HepG2 (cell line): ENCODE measurements around the gene CAPZA1. TPM values are rescaled to one million over a fixed set of nuclear protein-coding genes. Genes with fewer than 3 reads are reported as not detected.

ENCODE experiments used
- CENPX ChIP-seq: sonication (generic); formaldehyde crosslinking; IDR thresholded peaks from 2 replicates; pipeline ENCODE4 v1.9.0; 2021; ENCODE audit warnings: mild to moderate bottlenecking, missing genetic modification reagents, moderate library complexity
- CTCF ChIP-seq: sonication (generic); formaldehyde crosslinking; IDR thresholded peaks from 2 replicates; pipeline ENCODE4 v1.5.0; 2020; ENCODE audit warnings: mild to moderate bottlenecking, missing genetic modification reagents, moderate library complexity
- HDAC1 ChIP-seq: sonication (generic); formaldehyde crosslinking; IDR thresholded peaks from 2 replicates; pipeline ENCODE4 v1.5.1; 2020; ENCODE audit warnings: mild to moderate bottlenecking, missing genetic modification reagents
- HMGXB4 ChIP-seq, 2 experiments: sonication (generic) in 1 of 2; formaldehyde crosslinking in 1 of 2; IDR thresholded peaks; 2 replicates each; pipeline versions ENCODE4 v1.4.0 to v1.6.1; 2018 to 2020; ENCODE audit warnings: missing genetic modification reagents in 2 of 2, borderline replicate concordance in 1 of 2, low read depth in 1 of 2, mild to moderate bottlenecking in 1 of 2, missing biosample characterization in 1 of 2
- HNF1A ChIP-seq, 2 experiments: sonication (generic) in 1 of 2; formaldehyde crosslinking in 1 of 2; IDR thresholded peaks; 2 replicates each; pipeline versions ENCODE4 v1.4.0 to v1.6.1; 2016 to 2020; ENCODE audit warnings: borderline replicate concordance in 1 of 2, low read depth in 1 of 2, mild to moderate bottlenecking in 1 of 2, missing genetic modification reagents in 1 of 2
- HNRNPK ChIP-seq: fragments of 200-400 bp; formaldehyde crosslinking; IDR thresholded peaks from 2 replicates; pipeline ENCODE4 v1.6.1; 2018; ENCODE audit warnings: low read length, low read depth, moderate library complexity, mild to moderate bottlenecking; ENCODE audit not compliant: poor library complexity, severe bottlenecking
- HNRNPLL ChIP-seq: fragments of 200-400 bp; formaldehyde crosslinking; IDR thresholded peaks from 2 replicates; pipeline ENCODE4 v1.6.1; 2017; ENCODE audit warnings: mild to moderate bottlenecking, low read depth, low read length; ENCODE audit not compliant: poor library complexity, severe bottlenecking
- HOXA9 ChIP-seq: sonication (generic); formaldehyde crosslinking; IDR thresholded peaks from 2 replicates; pipeline ENCODE4 v1.8.1; 2022; ENCODE audit warnings: missing genetic modification reagents, mild to moderate bottlenecking, moderate library complexity, borderline replicate concordance
- MAX ChIP-seq: IDR thresholded peaks from 2 replicates; pipeline ENCODE4 v1.6.1; 2012; ENCODE audit warnings: inconsistent platforms
- RAD51 ChIP-seq: fragments of 450-650 bp; IDR thresholded peaks from 2 replicates; pipeline ENCODE4 v1.6.1; 2016; ENCODE audit warnings: borderline replicate concordance
- SIN3B ChIP-seq: fragments of 150-350 bp; IDR thresholded peaks from 2 replicates; pipeline ENCODE4 v1.6.1; 2014; ENCODE audit warnings: low read length
- TCF7 ChIP-seq: sonication (generic); IDR thresholded peaks from 2 replicates; pipeline ENCODE4 v1.6.1; 2016; ENCODE audit warnings: antibody characterized with exemption, low read depth
- ZNF264 ChIP-seq: sonication (generic); formaldehyde crosslinking; IDR thresholded peaks from 2 replicates; pipeline ENCODE4 v1.4.0; 2020; ENCODE audit warnings: missing genetic modification reagents
- ZNF280D ChIP-seq: sonication (generic); formaldehyde crosslinking; IDR thresholded peaks from 2 replicates; pipeline ENCODE4 v1.5.1; 2020; ENCODE audit warnings: mild to moderate bottlenecking, missing genetic modification reagents
- ZNF749 ChIP-seq: sonication (generic); formaldehyde crosslinking; IDR thresholded peaks from 2 replicates; pipeline ENCODE4 v1.8.0; 2022; ENCODE audit warnings: mild to moderate bottlenecking, missing genetic modification reagents, moderate library complexity, borderline replicate concordance
- ZNF790 ChIP-seq: sonication (generic); formaldehyde crosslinking; IDR thresholded peaks from 2 replicates; pipeline ENCODE4 v1.8.0; 2022; ENCODE audit warnings: missing genetic modification reagents, mild to moderate bottlenecking, borderline replicate concordance
- polyA plus RNA-seq, 8 experiments: library from polyadenylated mRNA; depleted of rRNA in 3 of 8; stranded (reverse) in 7 of 8; unstranded in 1 of 8; fragments of >200 nt; fragmentation: Illumina TruSeq in 4 of 8; extraction: Trizol in 4 of 8; gene quantifications; 2 replicates each; pipeline versions ENCODE4 v1.2.1 to v1.2.3, GENCODE V29; 2011 to 2016; ENCODE audit warnings: low read depth in 4 of 8, missing spikeins in 1 of 8, mixed read lengths in 1 of 8; ENCODE audit not compliant: insufficient read depth in 1 of 8
- total RNA-seq, 5 experiments: library from RNA; depleted of rRNA; stranded (reverse); fragments of >200 nt; fragmentation: Illumina TruSeq; extraction: Trizol; gene quantifications; 2 replicates each; pipeline ENCODE4 v1.2.3, GENCODE V29; 2016; ENCODE audit warnings: low read depth in 1 of 5

The CAPZA1 gene
- total and polyA plus RNA-seq, 2 of the 13 experiments (the other 11 are each of a cell fraction or from before 2014, with no cell fraction given) = 67.0 to 117 TPM

- TF ChIP-seq CTCF (CRISPR knock-in tag) (peak; percentile 35), ZNF749 (CRISPR knock-in tag) (peak; percentile 67; the same call in 1 of the 2 replicates), HDAC1 (CRISPR knock-in tag) (peak; percentile 84), CENPX (CRISPR knock-in tag) (no peak), HOXA9 (CRISPR knock-in tag) (no peak), HMGXB4 (CRISPR knock-in tag; IDR thresholded peaks at IDR 0.05; ENCODE audit: borderline replicate concordance in 1 of 2, low read depth in 1 of 2) (peak; percentile 39 to 60; a peak in 2 of 4 replicates), HNRNPLL (peak; percentile 52), ZNF264 (CRISPR knock-in tag) (0 out of 2 replicates have a peak, but pooled peaks have one; percentile 20), SIN3B (no peak), ZNF790 (CRISPR knock-in tag) (no peak), RAD51 (no peak), MAX (peak; percentile 33; the same call in 1 of the 2 replicates), ZNF280D (CRISPR knock-in tag) (0 out of 2 replicates have a peak, but pooled peaks have one; percentile 16), HNF1A (IDR thresholded peaks at IDR 0.05; ENCODE audit: low read depth) (no peak), HNF1A (CRISPR knock-in tag; IDR thresholded peaks at IDR 0.05; ENCODE audit: borderline replicate concordance) (peak; percentile 32; the same call in 1 of the 2 replicates), TCF7 (no peak), HNRNPK (no peak)
These were observed 54.9 kb downstream of the CAPZA1 start, which contains the start of gene MOV10 (continued) for GRCh38 chr1:112674440-112674985.
